HEK293 (cell line): ENCODE results near the gene TRAF3.
A peak's percentile ranks its signal among the peaks of the same experiment; 100 is the strongest.

Experiments used
- CTCF ChIA-PET: fragments of 350-600 bp; formaldehyde crosslinking; extraction: SDS; loops from one replicate; lab custom pipeline; 2021; ENCODE audit warnings: antibody characterized with exemption; lab: Yijun Ruan, JAX
- POLR2A ChIA-PET: fragments of 300-600 bp; formaldehyde crosslinking; extraction: SDS; loops from one replicate; lab custom pipeline; 2020; ENCODE audit warnings: antibody characterized with exemption, inconsistent platforms; lab: Yijun Ruan, JAX
- H3K27ac ChIP-seq: fragments of 200-500 bp; sonication (Bioruptor generic); 2 replicates; pipeline ENCODE4 v1.5.1; 2014; ENCODE audit warnings: low read depth, low read length, control low read depth, inconsistent platforms; ENCODE audit errors: extremely low read depth
- H3K36me3 ChIP-seq, 2 experiments: fragments of 200-500 bp in 1 of 2; sonication (Bioruptor generic) in 1 of 2; 1 replicate in 1 of 2; 2 replicates in 1 of 2; pipeline ENCODE4 v1.5.1; 2014 to 2017; ENCODE audit warnings: inconsistent platforms in 2 of 2, low read length in 2 of 2; ENCODE audit not compliant: control insufficient read depth in 2 of 2, insufficient read depth in 1 of 2
- H3K4me1 ChIP-seq: fragments of 200-500 bp; sonication (Bioruptor generic); 2 replicates; pipeline ENCODE4 v1.5.1; 2014; ENCODE audit warnings: mild to moderate bottlenecking, low read length, inconsistent platforms; ENCODE audit not compliant: control insufficient read depth, insufficient read depth
- H3K4me3 ChIP-seq: 2 replicates; pipeline ENCODE4 v1.5.1; 2011; ENCODE audit warnings: low read depth, mild to moderate bottlenecking, control low read depth, low read length, moderate library complexity
- H3K9me3 ChIP-seq: fragments of 200-500 bp; sonication (Bioruptor generic); 2 replicates; pipeline ENCODE4 v1.5.1; 2014; ENCODE audit warnings: low read depth, low read length, inconsistent platforms; ENCODE audit not compliant: control insufficient read depth, insufficient read depth
- BCL11A ChIP-seq: fragments of 450-650 bp; formaldehyde crosslinking; IDR thresholded peaks from 2 replicates; pipeline ENCODE4 v1.5.1; 2016; ENCODE audit warnings: low read depth, missing biosample characterization, missing genetic modification characterization
- GLIS2 ChIP-seq: fragments of 450-650 bp; formaldehyde crosslinking; IDR thresholded peaks from 2 replicates; pipeline ENCODE4 v1.5.1; 2016; ENCODE audit warnings: missing biosample characterization, missing genetic modification characterization
- HOXD13 ChIP-seq: sonication (generic); formaldehyde crosslinking; IDR thresholded peaks from 2 replicates; pipeline ENCODE4 v1.8.0; 2022; ENCODE audit warnings: missing genetic modification reagents, borderline replicate concordance
- IKZF3 ChIP-seq: fragments of 450-650 bp; IDR thresholded peaks from 2 replicates; pipeline ENCODE4 v1.5.0; 2018; ENCODE audit warnings: missing biosample characterization, mild to moderate bottlenecking, missing genetic modification characterization, moderate library complexity
- ZBTB11 ChIP-seq: fragments of 450-650 bp; formaldehyde crosslinking; conservative IDR thresholded peaks from 2 replicates; pipeline ENCODE4 v1.5.1; 2016; ENCODE audit warnings: low read depth, missing biosample characterization, missing genetic modification characterization
- ZIC2 ChIP-seq: fragments of 450-650 bp; formaldehyde crosslinking; IDR thresholded peaks from 2 replicates; pipeline ENCODE4 v1.5.1; 2016; ENCODE audit warnings: missing biosample characterization, missing genetic modification characterization
- ZNF280C ChIP-seq: fragments of 450-650 bp; formaldehyde crosslinking; IDR thresholded peaks from 2 replicates; pipeline ENCODE4 v1.5.1; 2016; ENCODE audit warnings: missing biosample characterization, missing genetic modification characterization
- ZNF449 ChIP-seq: fragments of 450-650 bp; formaldehyde crosslinking; IDR thresholded peaks from 2 replicates; pipeline ENCODE4 v1.5.1; 2017; ENCODE audit warnings: missing biosample characterization, mild to moderate bottlenecking, missing genetic modification characterization, moderate library complexity
- ZNF518A ChIP-seq: fragments of 450-650 bp; formaldehyde crosslinking; conservative IDR thresholded peaks from 2 replicates; pipeline ENCODE4 v1.5.1; 2016; ENCODE audit warnings: low read depth, missing biosample characterization, missing genetic modification characterization
- ZNF843 ChIP-seq: fragments of 450-650 bp; formaldehyde crosslinking; IDR thresholded peaks from 2 replicates; pipeline ENCODE4 v1.5.1; 2016; ENCODE audit warnings: missing biosample characterization, missing genetic modification characterization

TRAF3 gene

GRCh38 chr14:102949801-102950451 lies 172.7 kb downstream of the TRAF3 start (continued):
- TF ChIP-seq GLIS2 (tag by site-specific recombination): no peak

- H3K4me3 ChIP-seq: no peak overlapping the region
- CTCF ChIA-PET: interaction anchor here (0.6 kb wide), 1 partner anchor 792 kb away, joined by 3 read pairs; no protein-coding TSS in a partner anchor
- TF ChIP-seq ZNF843 (tag by site-specific recombination): no peak
- no peak for TF ChIP-seq IKZF3 (tag by site-specific recombination)
- peaks cover 8 to 86% of the 10 kb centered on the region in 2 experiments; a peak in 2 of 3 replicates for H3K36me3 ChIP-seq
- H3K9me3 ChIP-seq: no peaks in the 10 kb centered on the region
- POLR2A ChIA-PET: no interaction called here
- H3K4me1 ChIP-seq: no peaks in the 10 kb centered on the region
- no peak overlapping the region for H3K27ac ChIP-seq
Observed at GRCh38 chr14:102951034-102951433, 173.8 kb downstream of the TRAF3 start.

GRCh38 chr14:102951799-102952198 lies 174.6 kb downstream of the TRAF3 start:
- H3K4me1 ChIP-seq: no peaks in the 10 kb centered on the region
- CTCF ChIA-PET: no interaction called here
- no peak overlapping the region for H3K4me3 ChIP-seq
- no peak overlapping the region for H3K27ac ChIP-seq
- no peaks in the 10 kb centered on the region for H3K9me3 ChIP-seq
- TF ChIP-seq ZIC2 (tag by site-specific recombination): 0 out of 2 replicates have a peak, but pooled peaks have one; percentile 25
- no peak for TF ChIP-seq BCL11A (tag by site-specific recombination)
- TF ChIP-seq, all 188 proteins: peak for 1
- peaks cover 12 to 85% of the 10 kb centered on the region in 2 experiments; a peak in 2 of 3 replicates for H3K36me3 ChIP-seq
- POLR2A ChIA-PET: no interaction called here

- Histone ChIP-seq H3K4me1 (no peaks in the 10 kb centered on the region), H3K27ac (no peak overlapping the region), H3K36me3 (peaks cover 16 to 83% of the 10 kb centered on the region in 2 experiments; a peak in 2 of 3 replicates)
- CTCF ChIA-PET: no interaction called here
- POLR2A ChIA-PET: no interaction called here
- TF ChIP-seq ZNF449 (tag by site-specific recombination): peak; percentile 61; the same call in 1 of the 2 replicates
- no peak for TF ChIP-seq ZNF280C (tag by site-specific recombination)
- TF ChIP-seq, all 188 proteins: peak for 1
- Histone ChIP-seq H3K9me3 (no peaks in the 10 kb centered on the region), H3K4me3 (no peak overlapping the region)
Observed at GRCh38 chr14:102952276-102952675, 175.0 kb downstream of the TRAF3 start.

GRCh38 chr14:102953100-102953499 lies 175.9 kb downstream of the TRAF3 start:
- H3K4me1 ChIP-seq: no peaks in the 10 kb centered on the region
- ChIA-PET POLR2A (no interaction called here), CTCF (no interaction called here)
- peaks cover 16 to 85% of the 10 kb centered on the region in 2 experiments for H3K36me3 ChIP-seq
- no peak overlapping the region for H3K27ac ChIP-seq
- H3K4me3 ChIP-seq: no peak overlapping the region
- H3K9me3 ChIP-seq: no peaks in the 10 kb centered on the region
- TF ChIP-seq HOXD13 (CRISPR knock-in tag) (no peak), ZBTB11 (tag by site-specific recombination) (no peak), ZNF518A (tag by site-specific recombination) (no peak)
